GM18868 (cell line): Measurements from ENCODE around the gene EPB41L2.
A peak's percentile ranks its signal among the peaks of the same experiment; 100 is the strongest.

Experiments used
- ATAC-seq: cut with Tn5 transposase; IDR thresholded peaks from one replicate; pipeline ENCODE4 v1.9.1; 2021; ENCODE audit warnings: mild to moderate bottlenecking, moderate library complexity; ENCODE audit not compliant: unreplicated experiment

EPB41L2 gene

GRCh38 chr6:130873746-130874145 lies 189.3 kb downstream of the EPB41L2 start:
- no peak for ATAC-seq

GRCh38 chr6:130872250-130873095 lies 190.6 kb downstream of the EPB41L2 start:
- ATAC-seq, result peak; percentile 85

GRCh38 chr6:130870179-130870880 lies 192.7 kb downstream of the EPB41L2 start:
- no peak for ATAC-seq

- ATAC-seq, result no peak
Measured at GRCh38 chr6:130869681-130870080, 193.4 kb downstream of the EPB41L2 start.

GRCh38 chr6:130865793-130866192 lies 197.3 kb downstream of the EPB41L2 start:
- ATAC-seq, result no peak

GRCh38 chr6:130864344-130864743 lies 198.7 kb downstream of the EPB41L2 start:
- ATAC-seq, result no peak

GRCh38 chr6:130863415-130864230 lies 199.4 kb downstream of the EPB41L2 start:
- ATAC-seq, result no peak

GRCh38 chr6:130862370-130862769 lies 200.7 kb downstream of the EPB41L2 start:
- ATAC-seq, result no peak

- no peak for ATAC-seq
Measured at GRCh38 chr6:130859161-130859867, 203.7 kb downstream of the EPB41L2 start.

GRCh38 chr6:130858498-130859160 lies 204.4 kb downstream of the EPB41L2 start:
- ATAC-seq, result no peak

- ATAC-seq, result no peak
Measured at GRCh38 chr6:130858054-130858453, 205.0 kb downstream of the EPB41L2 start.

- no peak for ATAC-seq
Measured at GRCh38 chr6:130853555-130854183, 209.4 kb downstream of the EPB41L2 start.

GRCh38 chr6:130852844-130853554 lies 210.0 kb downstream of the EPB41L2 start:
- ATAC-seq, result no peak

- no peak for ATAC-seq
Measured at GRCh38 chr6:130851026-130851425, 212.0 kb downstream of the EPB41L2 start.

GRCh38 chr6:130849594-130849993 lies 213.5 kb downstream of the EPB41L2 start:
- ATAC-seq, result no peak

GRCh38 chr6:130848945-130849344 lies 214.1 kb downstream of the EPB41L2 start:
- ATAC-seq, result peak; percentile 90

GRCh38 chr6:130847001-130847910 lies 215.8 kb downstream of the EPB41L2 start:
- no peak for ATAC-seq

GRCh38 chr6:130846501-130846900 lies 216.5 kb downstream of the EPB41L2 start:
- no peak for ATAC-seq
